H1 (cell line): Measurements from ENCODE around the gene TFF1. TPM values are rescaled to one million over a fixed set of nuclear protein-coding genes. Genes with fewer than 3 reads are reported as not detected.

Experiments
- SIN3A ChIP-seq, 2 experiments: IDR thresholded peaks in 1 of 2; conservative IDR thresholded peaks in 1 of 2; 2 replicates each; pipeline ENCODE4 v1.6.1; 2011 to 2012; ENCODE audit warnings: low read length in 2 of 2, improper control_type of control experiment in 1 of 2, low read depth in 1 of 2, mild to moderate bottlenecking in 1 of 2
- SIRT6 ChIP-seq: IDR thresholded peaks from one replicate; pipeline ENCODE4 v1.7.1; 2012; ENCODE audit warnings: low read length, inconsistent platforms
- polyA plus RNA-seq, 7 experiments: library from polyadenylated mRNA; depleted of rRNA in 3 of 7; stranded (reverse) in 5 of 7; unstranded in 2 of 7; fragments of >200 nt in 5 of 7; fragments of 200-250 nt in 2 of 7; gene quantifications; 1 replicate in 5 of 7; 2 replicates in 1 of 7; 4 replicates in 1 of 7; pipeline versions ENCODE4 v1.2.1 to v1.2.3, GENCODE V29; 2011 to 2013; ENCODE audit warnings: missing spikeins in 2 of 7, mixed read lengths in 2 of 7
- total RNA-seq: library from RNA; stranded (reverse); fragmentation: NEBNext Ultra II Directional; extraction: Animal tissue kit (Norgen Biotek cat#: 25700); gene quantifications from 2 replicates; pipeline ENCODE4 v1.2.1, GENCODE V29; 2021

Gene TFF1
- total and polyA plus RNA-seq, 2 of the 8 experiments (the other 6 are each of a cell fraction or from before 2014, with no cell fraction given): not detected

GRCh38 chr21:42347601-42348327 is 18.6 kb downstream of the TFF1 start (continued):
- TF ChIP-seq SIN3A (conservative IDR thresholded peaks at IDR 0.05 in 1 of 2, IDR thresholded peaks at IDR 0.05 in 1 of 2; ENCODE audit: low read depth in 1 of 2, low read length in 2 of 2) (no peak), SIRT6 (no peak)
